Measurements from ENCODE around the gene PIP4K2C. TPM values are rescaled to one million over a fixed set of nuclear protein-coding genes. Genes with fewer than 3 reads are reported as not detected.

PIP4K2C gene
- total and polyA plus RNA-seq, 2 of the 4 experiments (the other 2 are of a cell fraction), result 12.5 to 23.1 TPM

- Histone ChIP-seq H4K8ac (ENCODE audit: low read depth in 2 of 2, low read length in 2 of 2) (no peak overlapping the region), H2AFZ (replicated peaks; ENCODE audit: low read length, poor library complexity) (peak overlapping the region; percentile 92), H3K36me3 (ENCODE audit: control insufficient read depth, insufficient read depth, low read length) (no peaks in the 10 kb centered on the region), H2BK20ac (ENCODE audit: low read depth, low read length) (no peak overlapping the region), H3K27ac (ENCODE audit: insufficient read depth, low read length) (no peak overlapping the region), H4K5ac (ENCODE audit: low read depth, low read length) (no peak overlapping the region), H3K9me1 (ENCODE audit: insufficient read depth, low read length) (peaks cover 2% of the 10 kb centered on the region; the same call in 1 of the 2 replicates), H3K23ac (ENCODE audit: low read depth, low read length) (no peak overlapping the region), H3K4me3 (ENCODE audit: insufficient read depth, low read depth, low read length) (no peak overlapping the region), H3K18ac (ENCODE audit: low read depth, low read length) (no peak overlapping the region), H3K4me1 (ENCODE audit: control insufficient read depth, insufficient read depth, low read length) (peaks cover 2% of the 10 kb centered on the region; the same call in 1 of the 2 replicates), H3K27me3 (ENCODE audit: control insufficient read depth, insufficient read depth, low read length) (peaks cover 52% of the 10 kb centered on the region), H3K9me3 (ENCODE audit: control insufficient read depth, insufficient read depth, low read length) (no peaks in the 10 kb centered on the region), H3K14ac (replicated peaks; ENCODE audit: low read depth, low read length) (no peak overlapping the region), H2AK9ac (replicated peaks; ENCODE audit: low read depth, low read length, poor library complexity) (no peak overlapping the region), H4K91ac (ENCODE audit: insufficient read depth, low read depth, low read length) (no peak overlapping the region), H4K20me1 (ENCODE audit: insufficient read depth, low read length) (no peaks in the 10 kb centered on the region; the same call in 1 of the 2 replicates), H2AK5ac (ENCODE audit: low read depth, low read length) (no peak overlapping the region), H3K4me2 (ENCODE audit: low read depth, low read length) (no peak overlapping the region; the same call in 1 of the 2 replicates), H2BK5ac (ENCODE audit: low read depth, low read length, poor library complexity, severe bottlenecking) (no peak overlapping the region), H2BK120ac (ENCODE audit: low read depth, low read length) (no peak overlapping the region), H3K4ac (ENCODE audit: low read depth, low read length) (no peak overlapping the region), H3K79me1 (ENCODE audit: low read depth in 1 of 2, low read length in 2 of 2) (no peaks in the 10 kb centered on the region), H3K9ac (ENCODE audit: low read depth, low read length) (no peak overlapping the region), H3K56ac (ENCODE audit: extremely low read depth, insufficient read depth, low read length) (no peak overlapping the region), H2BK15ac (ENCODE audit: low read depth, low read length) (no peak overlapping the region)
- dilution Hi-C loops (cut with HindIII; ENCODE audit: low sequenced_read_pairs, unreplicated experiment) (no loop called here), in situ Hi-C loops (cut with MboI; ENCODE audit: low sequenced_read_pairs) (no loop called here), intact Hi-C loops (cut with micrococcal nuclease) (loop anchor here (2.0 kb wide), 1 partner anchor 61 kb away; no protein-coding TSS in a partner anchor)
- POLR2A ChIA-PET (ENCODE audit: unreplicated experiment), result interaction anchor here (0.6 kb wide), 1 partner anchor 28 kb away, joined by 5 read pairs; no protein-coding TSS in a partner anchor
- no peak for ATAC-seq (ENCODE audit: low read depth)
- TF ChIP-seq CEBPB (IDR thresholded peaks at IDR 0.05; ENCODE audit: low read depth, low read length) (no peak), MAZ (IDR thresholded peaks at IDR 0.05; ENCODE audit: borderline replicate concordance, low read depth, low read length) (no peak), RFX5 (IDR thresholded peaks at IDR 0.05; ENCODE audit: low read depth, low read length) (no peak), NFE2L2 (IDR thresholded peaks at IDR 0.05; ENCODE audit: low read depth, low read length) (no peak), CTCF (conservative IDR thresholded peaks at IDR 0.05; ENCODE audit: low read depth, low read length) (no peak), USF2 (IDR thresholded peaks at IDR 0.05; ENCODE audit: low read depth, low read length) (no peak), POLR2A (IDR thresholded peaks at IDR 0.05; ENCODE audit: low read depth, low read length) (no peak), BHLHE40 (IDR thresholded peaks at IDR 0.05; ENCODE audit: low read depth, low read length) (no peak), ELK1 (IDR thresholded peaks at IDR 0.05; ENCODE audit: borderline replicate concordance, low read depth, low read length) (no peak), RCOR1 (IDR thresholded peaks at IDR 0.05; ENCODE audit: insufficient replicate concordance, low read length) (no peak), CHD1 (IDR thresholded peaks at IDR 0.05; ENCODE audit: low read depth, low read length) (no peak), MAFK (IDR thresholded peaks at IDR 0.05; ENCODE audit: low read depth, low read length) (no peak), FOS (IDR thresholded peaks at IDR 0.05; ENCODE audit: low read depth, low read length) (no peak), SMC3 (IDR thresholded peaks at IDR 0.05; ENCODE audit: low read depth, low read length) (no peak), MXI1 (IDR thresholded peaks at IDR 0.05; ENCODE audit: borderline replicate concordance, low read depth, low read length) (no peak), RAD21 (IDR thresholded peaks at IDR 0.05; ENCODE audit: low read length) (no peak)
- 32% methylated on average over 11 of the region's 26 CpGs; no CpG with 5 or more reads in 1 of the 2 experiments for WGBS, 2 experiments (ENCODE audit: extremely low coverage in 2 of 2, insufficient read length in 1 of 2)
- BruUV-seq (replicated peaks), result no TSS peak
- CTCF ChIA-PET, result no interaction called here
- no peak for DNase-seq
Measured at GRCh38 chr12:57631566-57632072, 40.6 kb downstream of the PIP4K2C start.

Measured in IMR-90 (cell line).